Left lung (tissue), 10 donors: Measurements from ENCODE around the gene PTPRQ. TPM values are rescaled to one million over a fixed set of nuclear protein-coding genes. Genes with fewer than 3 reads are reported as not detected.

Experiments
- ATAC-seq: fragments of 200-7000 bp; cut with Tn5 transposase; one replicate; pipeline ENCODE4 v1.9.1; 2020; ENCODE audit warnings: moderate library complexity
- DNase-seq, 4 donors: peaks; one replicate each; pipeline ENCODE4 v3.0.0-alpha.2; 2013 to 2020
- H3K27ac ChIP-seq, 2 donors: fragments of 200-600 bp; sonication (generic) in 1 of 2; one replicate each; pipeline versions ENCODE4 v1.5.0 to v1.8.0; 2020 to 2021
- H3K27me3 ChIP-seq, 2 donors: fragments of 200-600 bp; sonication (generic) in 1 of 2; one replicate each; pipeline versions ENCODE4 v1.5.0 to v1.8.0; 2020 to 2021
- H3K36me3 ChIP-seq, 2 donors: fragments of 200-600 bp; sonication (generic) in 1 of 2; one replicate each; pipeline versions ENCODE4 v1.5.0 to v1.8.0; 2020 to 2021
- H3K4me1 ChIP-seq, 2 donors: fragments of 200-600 bp; one replicate each; pipeline ENCODE4 v1.8.0; 2021
- H3K4me3 ChIP-seq, 2 donors: fragments of 200-600 bp; sonication (generic) in 1 of 2; one replicate each; pipeline versions ENCODE4 v1.5.0 to v1.8.0; 2020 to 2021; ENCODE audit warnings: mild to moderate bottlenecking in 1 of 2
- H3K9me3 ChIP-seq, 2 donors: fragments of 200-600 bp; sonication (generic) in 1 of 2; one replicate each; pipeline versions ENCODE4 v1.5.0 to v1.8.0; 2020 to 2021
- intact Hi-C, 2 donors: fragments of 100-400 bp; cut with DNase I; formaldehyde crosslinking; loops; one replicate each; pipeline versions ENCODE4 v1.11.2 to v1.14.2; 2022
- polyA plus RNA-seq, 6 donors: library from polyadenylated mRNA; unstranded; fragments of 120-200 nt; gene quantifications; one replicate each; pipeline ENCODE4 v1.2.1, GENCODE V29; 2013; ENCODE audit not compliant: insufficient read length in 6 of 6
- total RNA-seq, 2 donors: library from RNA; stranded (reverse); fragmentation: NEBNext Ultra II Directional; extraction: Animal tissue kit (Norgen Biotek cat#: 25700); gene quantifications; one replicate each; pipeline ENCODE4 v1.2.1, GENCODE V29; 2021
- TF ChIP-seq, protein P1 (sequence below), 2 donors: fragments of 200-600 bp; sonication (generic) in 1 of 2; IDR thresholded peaks; one replicate each; pipeline versions ENCODE4 v1.5.0 to v1.8.0; 2021; ENCODE audit warnings: antibody characterized with exemption in 2 of 2
- donor health status: DM: no; HTN: yes; CAD: no.
- donor health status: DM: no; HTN: no; CAD: no.

Gene PTPRQ
- total and polyA plus RNA-seq, 8 donors = 0.79 to 9.1 (median 3.8) TPM

DNA sequence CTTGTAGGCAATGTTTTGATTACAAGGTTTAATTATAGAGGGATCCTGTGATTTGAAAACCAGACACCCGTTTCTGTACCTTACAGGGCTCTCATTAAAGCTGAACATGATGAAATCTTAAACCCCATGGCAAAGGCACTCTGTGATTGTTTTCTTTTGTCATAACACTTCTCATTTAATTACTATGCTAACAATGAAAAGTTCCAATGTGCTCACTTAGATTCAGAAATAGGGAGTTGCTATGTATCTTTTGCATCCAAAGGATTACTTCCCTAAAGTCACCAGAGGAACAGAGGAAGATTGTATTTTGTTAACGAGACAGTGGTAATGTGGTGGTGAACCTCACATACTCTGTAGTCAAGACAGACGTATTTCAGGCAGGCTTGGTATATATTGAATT, 181.9 kb downstream of the PTPRQ start:
- no peak overlapping the region for H3K27ac ChIP-seq
- no peaks in the 10 kb centered on the region for H3K9me3 ChIP-seq
- no peaks in the 10 kb centered on the region for H3K36me3 ChIP-seq
- H3K4me3 ChIP-seq = no peak overlapping the region
- intact Hi-C loops = no loop called here
- H3K27me3 ChIP-seq = no peaks in the 10 kb centered on the region
- no peak for DNase-seq
- no peaks in the 10 kb centered on the region for H3K4me1 ChIP-seq
- TF ChIP-seq, protein P1, sequence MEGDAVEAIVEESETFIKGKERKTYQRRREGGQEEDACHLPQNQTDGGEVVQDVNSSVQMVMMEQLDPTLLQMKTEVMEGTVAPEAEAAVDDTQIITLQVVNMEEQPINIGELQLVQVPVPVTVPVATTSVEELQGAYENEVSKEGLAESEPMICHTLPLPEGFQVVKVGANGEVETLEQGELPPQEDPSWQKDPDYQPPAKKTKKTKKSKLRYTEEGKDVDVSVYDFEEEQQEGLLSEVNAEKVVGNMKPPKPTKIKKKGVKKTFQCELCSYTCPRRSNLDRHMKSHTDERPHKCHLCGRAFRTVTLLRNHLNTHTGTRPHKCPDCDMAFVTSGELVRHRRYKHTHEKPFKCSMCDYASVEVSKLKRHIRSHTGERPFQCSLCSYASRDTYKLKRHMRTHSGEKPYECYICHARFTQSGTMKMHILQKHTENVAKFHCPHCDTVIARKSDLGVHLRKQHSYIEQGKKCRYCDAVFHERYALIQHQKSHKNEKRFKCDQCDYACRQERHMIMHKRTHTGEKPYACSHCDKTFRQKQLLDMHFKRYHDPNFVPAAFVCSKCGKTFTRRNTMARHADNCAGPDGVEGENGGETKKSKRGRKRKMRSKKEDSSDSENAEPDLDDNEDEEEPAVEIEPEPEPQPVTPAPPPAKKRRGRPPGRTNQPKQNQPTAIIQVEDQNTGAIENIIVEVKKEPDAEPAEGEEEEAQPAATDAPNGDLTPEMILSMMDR (IDR thresholded peaks at IDR 0.05) = no peak
- no peak for ATAC-seq

DNA sequence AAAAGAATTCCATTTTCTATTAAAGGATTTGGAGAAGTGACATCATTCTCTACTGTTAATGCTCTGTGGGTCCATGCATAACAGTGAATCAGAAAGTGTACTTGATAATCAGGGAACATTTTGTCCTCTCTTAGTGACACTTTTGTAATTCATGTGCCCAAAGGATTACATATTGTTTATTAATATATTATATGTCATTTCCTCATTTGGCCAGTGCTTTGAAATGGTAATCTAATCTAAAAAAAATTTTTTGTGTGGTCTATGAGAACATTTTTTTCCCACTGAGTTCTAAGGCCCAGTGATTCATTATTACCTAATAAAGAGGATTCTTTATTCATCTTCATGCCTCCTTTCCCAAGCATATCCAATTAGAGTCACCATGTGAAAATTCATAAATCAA, 183.7 kb downstream of the PTPRQ start:
- Histone ChIP-seq H3K4me3 (no peak overlapping the region), H3K4me1 (no peaks in the 10 kb centered on the region), H3K27ac (no peak overlapping the region), H3K27me3 (no peaks in the 10 kb centered on the region), H3K36me3 (no peaks in the 10 kb centered on the region), H3K9me3 (no peaks in the 10 kb centered on the region)
- intact Hi-C loops = no loop called here
- TF ChIP-seq, protein P1 (IDR thresholded peaks at IDR 0.05) = no peak
- no peak for DNase-seq
- ATAC-seq = peak; percentile 18

DNA sequence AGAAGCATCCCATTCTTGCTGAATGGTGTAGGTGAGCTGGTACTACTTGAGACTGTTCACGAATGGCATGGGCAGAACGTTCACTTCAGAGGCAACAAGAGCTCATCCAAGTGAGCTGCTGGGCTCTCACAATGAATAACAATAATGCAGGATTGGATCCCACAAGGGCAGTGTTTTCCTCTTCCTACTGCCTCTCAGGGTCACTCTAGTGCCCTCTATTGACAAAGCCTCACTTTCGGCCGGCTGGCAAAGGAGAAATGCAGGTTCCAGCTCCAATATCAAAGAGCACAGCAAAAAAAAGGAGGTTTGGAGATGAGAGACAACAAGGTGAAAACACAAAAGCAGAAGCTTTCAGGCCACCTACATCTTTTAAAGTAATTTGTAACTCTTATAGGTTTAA, 188.8 kb downstream of the PTPRQ start:
- TF ChIP-seq, protein P1 (IDR thresholded peaks at IDR 0.05) = no peak
- intact Hi-C loops = no loop called here
- Histone ChIP-seq H3K27me3 (no peaks in the 10 kb centered on the region), H3K4me1 (no peaks in the 10 kb centered on the region), H3K27ac (no peak overlapping the region), H3K4me3 (no peak overlapping the region), H3K9me3 (no peaks in the 10 kb centered on the region), H3K36me3 (no peaks in the 10 kb centered on the region)
- no peak for ATAC-seq
- no peak for DNase-seq

DNA sequence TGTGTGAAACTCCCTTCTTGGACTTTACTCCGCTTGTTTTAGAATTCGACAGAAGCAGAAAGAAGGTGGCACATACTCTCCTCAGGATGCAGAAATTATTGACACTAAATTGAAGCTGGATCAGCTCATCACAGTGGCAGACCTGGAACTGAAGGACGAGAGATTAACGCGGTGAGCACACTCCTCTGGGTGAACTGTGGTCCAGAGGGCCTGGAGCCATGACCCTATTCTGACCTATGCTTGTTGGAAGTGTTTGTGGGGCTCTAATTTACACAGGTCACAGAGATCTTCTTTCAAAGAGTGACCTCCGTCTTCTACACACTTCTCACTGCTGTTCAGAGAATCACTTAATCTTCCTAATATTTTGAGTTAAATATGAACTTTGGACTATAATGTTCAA, 190.9 kb downstream of the PTPRQ start:
- TF ChIP-seq, protein P1 (IDR thresholded peaks at IDR 0.05) = no peak

DNA sequence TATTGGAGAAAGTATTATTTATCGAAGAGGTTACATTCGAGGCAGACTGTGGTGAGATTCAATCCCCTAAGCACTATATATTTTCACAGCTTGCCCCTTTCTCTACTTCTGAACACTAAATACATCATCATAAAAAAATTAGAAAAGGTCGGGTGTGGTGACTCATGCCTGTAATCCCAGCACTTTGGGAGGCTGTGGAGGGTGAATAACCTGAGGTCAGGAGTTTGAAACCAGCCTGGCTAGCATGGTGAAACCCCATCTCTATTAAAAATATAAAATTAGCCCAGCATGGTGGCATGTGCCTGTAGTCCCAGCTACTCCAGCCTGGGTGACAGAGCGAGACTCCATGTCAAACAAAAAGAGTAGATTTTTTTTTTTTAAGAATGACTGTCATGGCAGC, 192.8 kb downstream of the PTPRQ start:
- Histone ChIP-seq H3K36me3 (no peaks in the 10 kb centered on the region), H3K4me1 (no peaks in the 10 kb centered on the region), H3K27ac (no peak overlapping the region), H3K27me3 (no peaks in the 10 kb centered on the region), H3K9me3 (no peaks in the 10 kb centered on the region), H3K4me3 (no peak overlapping the region)
- DNase-seq (no peak), ATAC-seq (no peak)
- TF ChIP-seq, protein P1 (IDR thresholded peaks at IDR 0.05) = no peak
- intact Hi-C loops = no loop called here

More for the DNA sequence above, 190.9 kb downstream of the PTPRQ start:
- Histone ChIP-seq H3K9me3 (no peaks in the 10 kb centered on the region), H3K4me3 (no peak overlapping the region), H3K27me3 (no peaks in the 10 kb centered on the region), H3K36me3 (no peaks in the 10 kb centered on the region), H3K4me1 (no peaks in the 10 kb centered on the region), H3K27ac (no peak overlapping the region)
- ATAC-seq (no peak), DNase-seq (no peak)
- intact Hi-C loops = no loop called here
